Transverse colon (tissue), 4 donors: ENCODE measurements around the gene SRRT.

Experiments
- EP300 ChIP-seq: sonication (generic); formaldehyde crosslinking; IDR thresholded peaks from one replicate; pipeline ENCODE4 v1.6.1; 2017; ENCODE audit warnings: antibody characterized with exemption, low read depth
- POLR2A ChIP-seq: fragments of 450-650 bp; IDR thresholded peaks from one replicate; pipeline ENCODE4 v1.6.1; 2016; ENCODE audit warnings: antibody characterized with exemption, mild to moderate bottlenecking, moderate library complexity
- POLR2AphosphoS5 ChIP-seq, 3 donors: sonication (generic); formaldehyde crosslinking; IDR thresholded peaks; one replicate each; pipeline ENCODE4 v1.6.1; 2016; ENCODE audit warnings: antibody characterized with exemption in 3 of 3
- TF ChIP-seq, protein P1 (sequence below), 5 experiments: fragments of 200-600 bp in 3 of 5; fragments of 450-650 bp in 2 of 5; sonication (generic) in 3 of 5; IDR thresholded peaks; 1 replicate in 2 of 5; 2 replicates in 3 of 5; pipeline ENCODE4 v1.5.1; 2016 to 2017; ENCODE audit warnings: antibody characterized with exemption in 5 of 5, inconsistent platforms in 3 of 5, mild to moderate bottlenecking in 2 of 5, moderate library complexity in 1 of 5

DNA sequence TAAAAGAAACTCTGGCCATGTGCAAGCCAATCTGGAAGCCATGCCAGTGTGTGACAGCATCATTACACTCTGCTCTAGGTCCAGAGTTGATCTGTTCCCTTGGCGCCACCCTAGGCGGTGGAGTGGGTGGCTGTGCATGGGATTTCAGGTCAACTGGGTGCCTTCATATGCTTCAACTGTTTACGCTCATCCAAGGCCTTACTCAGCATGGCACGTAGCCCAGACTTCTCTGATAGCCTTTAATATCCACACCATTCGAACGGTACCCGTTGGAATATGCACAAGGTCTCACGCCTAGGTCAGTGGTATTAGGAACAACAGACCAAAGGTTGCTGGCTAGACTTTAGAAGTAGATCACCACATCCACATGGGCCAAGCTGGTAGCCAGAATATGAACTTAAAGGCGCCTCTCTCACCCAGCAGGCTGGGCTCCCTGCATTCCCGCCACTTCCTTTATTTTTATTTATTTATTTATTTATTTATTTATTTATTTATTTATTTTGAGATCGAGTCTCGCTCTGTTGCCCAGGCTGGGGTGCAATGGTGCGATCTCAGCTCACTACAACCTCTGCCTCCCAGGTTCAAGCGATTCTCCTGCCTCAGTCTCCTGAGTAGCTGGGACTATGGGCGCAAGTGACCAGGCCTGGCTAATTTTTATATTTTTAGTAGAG, 39.4 kb downstream of the SRRT start:
- TF ChIP-seq POLR2A (no peak), POLR2AphosphoS5 (IDR thresholded peaks at IDR 0.05) (no peak), EP300 (no peak)
- TF ChIP-seq, protein P1, sequence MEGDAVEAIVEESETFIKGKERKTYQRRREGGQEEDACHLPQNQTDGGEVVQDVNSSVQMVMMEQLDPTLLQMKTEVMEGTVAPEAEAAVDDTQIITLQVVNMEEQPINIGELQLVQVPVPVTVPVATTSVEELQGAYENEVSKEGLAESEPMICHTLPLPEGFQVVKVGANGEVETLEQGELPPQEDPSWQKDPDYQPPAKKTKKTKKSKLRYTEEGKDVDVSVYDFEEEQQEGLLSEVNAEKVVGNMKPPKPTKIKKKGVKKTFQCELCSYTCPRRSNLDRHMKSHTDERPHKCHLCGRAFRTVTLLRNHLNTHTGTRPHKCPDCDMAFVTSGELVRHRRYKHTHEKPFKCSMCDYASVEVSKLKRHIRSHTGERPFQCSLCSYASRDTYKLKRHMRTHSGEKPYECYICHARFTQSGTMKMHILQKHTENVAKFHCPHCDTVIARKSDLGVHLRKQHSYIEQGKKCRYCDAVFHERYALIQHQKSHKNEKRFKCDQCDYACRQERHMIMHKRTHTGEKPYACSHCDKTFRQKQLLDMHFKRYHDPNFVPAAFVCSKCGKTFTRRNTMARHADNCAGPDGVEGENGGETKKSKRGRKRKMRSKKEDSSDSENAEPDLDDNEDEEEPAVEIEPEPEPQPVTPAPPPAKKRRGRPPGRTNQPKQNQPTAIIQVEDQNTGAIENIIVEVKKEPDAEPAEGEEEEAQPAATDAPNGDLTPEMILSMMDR (IDR thresholded peaks at IDR 0.05) = no peak
